ENCODE results near the gene NSFL1C. TPM values are rescaled to one million over a fixed set of nuclear protein-coding genes. Genes with fewer than 3 reads are reported as not detected.

The NSFL1C gene
- total and polyA plus RNA-seq, 2 of the 4 experiments (the other 2 are of a cell fraction) = 33.0 to 40.3 TPM

DNA sequence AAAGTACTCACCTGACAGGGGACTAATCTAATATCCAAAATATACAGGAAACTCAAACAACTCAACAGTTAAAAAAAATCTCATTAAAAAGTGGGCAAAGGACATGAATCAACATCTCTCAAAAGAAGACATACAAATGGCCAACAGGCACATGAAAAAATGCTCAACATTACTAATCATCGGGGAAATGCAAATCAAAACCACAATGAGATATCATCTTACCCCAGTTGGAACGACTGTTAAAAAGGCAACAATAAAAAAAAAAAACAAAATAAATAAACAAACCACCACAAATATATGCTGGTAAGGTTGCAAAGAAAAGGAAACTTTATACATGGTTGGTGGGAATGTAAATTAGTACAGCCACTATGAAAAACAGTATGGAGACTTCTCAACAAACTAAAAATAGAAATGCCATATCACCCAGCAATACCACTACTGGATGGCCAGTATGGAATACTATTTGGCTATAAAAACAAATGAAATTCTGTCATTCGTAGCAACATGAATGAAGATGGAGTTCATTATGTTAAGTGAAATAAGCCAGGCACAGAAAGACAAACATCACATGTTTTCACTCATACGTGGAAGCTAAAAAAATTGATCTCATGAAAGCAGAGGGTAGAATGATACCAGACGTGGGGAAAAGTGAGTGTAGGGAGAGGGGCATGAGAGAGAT, 17.9 kb upstream of the NSFL1C start:
- Histone ChIP-seq H4K20me1 (ENCODE audit: insufficient read depth, low read length) (no peaks in the 10 kb centered on the region), H2BK5ac (ENCODE audit: low read depth, low read length, poor library complexity, severe bottlenecking) (no peak overlapping the region), H4K8ac (ENCODE audit: low read depth in 2 of 2, low read length in 2 of 2) (no peak overlapping the region), H2AK9ac (replicated peaks; ENCODE audit: low read depth, low read length, poor library complexity) (no peak overlapping the region), H3K27me3 (ENCODE audit: control insufficient read depth, insufficient read depth, low read length) (peaks cover 10% of the 10 kb centered on the region), H4K5ac (ENCODE audit: low read depth, low read length) (no peak overlapping the region), H2AFZ (replicated peaks; ENCODE audit: low read length, poor library complexity) (no peak overlapping the region), H3K14ac (replicated peaks; ENCODE audit: low read depth, low read length) (no peak overlapping the region), H3K4me3 (ENCODE audit: insufficient read depth, low read depth, low read length) (no peak overlapping the region), H3K23ac (ENCODE audit: low read depth, low read length) (no peak overlapping the region), H3K36me3 (ENCODE audit: control insufficient read depth, insufficient read depth, low read length) (no peaks in the 10 kb centered on the region), H3K27ac (ENCODE audit: insufficient read depth, low read length) (no peak overlapping the region), H2BK120ac (ENCODE audit: low read depth, low read length) (no peak overlapping the region), H3K4me1 (ENCODE audit: control insufficient read depth, insufficient read depth, low read length) (no peaks in the 10 kb centered on the region), H3K4ac (ENCODE audit: low read depth, low read length) (no peak overlapping the region), H2AK5ac (ENCODE audit: low read depth, low read length) (no peak overlapping the region), H3K18ac (ENCODE audit: low read depth, low read length) (no peak overlapping the region), H2BK15ac (ENCODE audit: low read depth, low read length) (no peak overlapping the region), H4K91ac (ENCODE audit: insufficient read depth, low read depth, low read length) (no peak overlapping the region), H3K9me3 (ENCODE audit: control insufficient read depth, insufficient read depth, low read length) (no peaks in the 10 kb centered on the region), H3K9ac (ENCODE audit: low read depth, low read length) (no peak overlapping the region), H3K79me1 (ENCODE audit: low read depth in 1 of 2, low read length in 2 of 2) (no peaks in the 10 kb centered on the region), H3K4me2 (ENCODE audit: low read depth, low read length) (no peak overlapping the region), H3K9me1 (ENCODE audit: insufficient read depth, low read length) (no peaks in the 10 kb centered on the region), H2BK20ac (ENCODE audit: low read depth, low read length) (no peak overlapping the region), H3K56ac (ENCODE audit: extremely low read depth, insufficient read depth, low read length) (no peak overlapping the region)
- intact Hi-C loops (cut with micrococcal nuclease) (no loop called here), in situ Hi-C loops (cut with MboI; ENCODE audit: low sequenced_read_pairs) (no loop called here), dilution Hi-C loops (cut with HindIII; ENCODE audit: low sequenced_read_pairs, unreplicated experiment) (no loop called here)
- WGBS, 2 experiments (ENCODE audit: extremely low coverage in 2 of 2, insufficient read length in 1 of 2) = no CpG with 5 or more reads among the region's 5 CpGs
- no peak for ATAC-seq (ENCODE audit: low read depth)
- ChIA-PET CTCF (interaction anchor here (1.0 kb wide), 1 partner anchor 18 kb away, joined by 3 read pairs; no protein-coding TSS in a partner anchor), POLR2A (ENCODE audit: unreplicated experiment) (no interaction called here)
- TF ChIP-seq POLR2A (IDR thresholded peaks at IDR 0.05; ENCODE audit: low read depth, low read length) (no peak), CEBPB (IDR thresholded peaks at IDR 0.05; ENCODE audit: low read depth, low read length) (no peak), BHLHE40 (IDR thresholded peaks at IDR 0.05; ENCODE audit: low read depth, low read length) (no peak), FOS (IDR thresholded peaks at IDR 0.05; ENCODE audit: low read depth, low read length) (no peak), CHD1 (IDR thresholded peaks at IDR 0.05; ENCODE audit: low read depth, low read length) (no peak), MAFK (IDR thresholded peaks at IDR 0.05; ENCODE audit: low read depth, low read length) (no peak), RFX5 (IDR thresholded peaks at IDR 0.05; ENCODE audit: low read depth, low read length) (no peak), MXI1 (IDR thresholded peaks at IDR 0.05; ENCODE audit: borderline replicate concordance, low read depth, low read length) (no peak), RAD21 (IDR thresholded peaks at IDR 0.05; ENCODE audit: low read length) (no peak)
- TF ChIP-seq, protein P1, sequence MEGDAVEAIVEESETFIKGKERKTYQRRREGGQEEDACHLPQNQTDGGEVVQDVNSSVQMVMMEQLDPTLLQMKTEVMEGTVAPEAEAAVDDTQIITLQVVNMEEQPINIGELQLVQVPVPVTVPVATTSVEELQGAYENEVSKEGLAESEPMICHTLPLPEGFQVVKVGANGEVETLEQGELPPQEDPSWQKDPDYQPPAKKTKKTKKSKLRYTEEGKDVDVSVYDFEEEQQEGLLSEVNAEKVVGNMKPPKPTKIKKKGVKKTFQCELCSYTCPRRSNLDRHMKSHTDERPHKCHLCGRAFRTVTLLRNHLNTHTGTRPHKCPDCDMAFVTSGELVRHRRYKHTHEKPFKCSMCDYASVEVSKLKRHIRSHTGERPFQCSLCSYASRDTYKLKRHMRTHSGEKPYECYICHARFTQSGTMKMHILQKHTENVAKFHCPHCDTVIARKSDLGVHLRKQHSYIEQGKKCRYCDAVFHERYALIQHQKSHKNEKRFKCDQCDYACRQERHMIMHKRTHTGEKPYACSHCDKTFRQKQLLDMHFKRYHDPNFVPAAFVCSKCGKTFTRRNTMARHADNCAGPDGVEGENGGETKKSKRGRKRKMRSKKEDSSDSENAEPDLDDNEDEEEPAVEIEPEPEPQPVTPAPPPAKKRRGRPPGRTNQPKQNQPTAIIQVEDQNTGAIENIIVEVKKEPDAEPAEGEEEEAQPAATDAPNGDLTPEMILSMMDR (conservative IDR thresholded peaks at IDR 0.05; ENCODE audit: low read depth, low read length) = no peak
- TF ChIP-seq, protein P2, sequence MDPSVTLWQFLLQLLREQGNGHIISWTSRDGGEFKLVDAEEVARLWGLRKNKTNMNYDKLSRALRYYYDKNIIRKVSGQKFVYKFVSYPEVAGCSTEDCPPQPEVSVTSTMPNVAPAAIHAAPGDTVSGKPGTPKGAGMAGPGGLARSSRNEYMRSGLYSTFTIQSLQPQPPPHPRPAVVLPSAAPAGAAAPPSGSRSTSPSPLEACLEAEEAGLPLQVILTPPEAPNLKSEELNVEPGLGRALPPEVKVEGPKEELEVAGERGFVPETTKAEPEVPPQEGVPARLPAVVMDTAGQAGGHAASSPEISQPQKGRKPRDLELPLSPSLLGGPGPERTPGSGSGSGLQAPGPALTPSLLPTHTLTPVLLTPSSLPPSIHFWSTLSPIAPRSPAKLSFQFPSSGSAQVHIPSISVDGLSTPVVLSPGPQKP (IDR thresholded peaks at IDR 0.05; ENCODE audit: borderline replicate concordance, low read depth, low read length) = no peak
- BruUV-seq (replicated peaks) = no TSS peak
- no peak for DNase-seq
